GM21723 (cell line): ENCODE measurements around the gene CLASP2.
A peak's percentile ranks its signal among the peaks of the same experiment; 100 is the strongest.

Experiments used
- ATAC-seq: cut with Tn5 transposase; IDR thresholded peaks from one replicate; pipeline ENCODE4 v1.9.1; 2021; ENCODE audit warnings: mild to moderate bottlenecking, moderate library complexity; ENCODE audit not compliant: unreplicated experiment

Gene CLASP2

DNA sequence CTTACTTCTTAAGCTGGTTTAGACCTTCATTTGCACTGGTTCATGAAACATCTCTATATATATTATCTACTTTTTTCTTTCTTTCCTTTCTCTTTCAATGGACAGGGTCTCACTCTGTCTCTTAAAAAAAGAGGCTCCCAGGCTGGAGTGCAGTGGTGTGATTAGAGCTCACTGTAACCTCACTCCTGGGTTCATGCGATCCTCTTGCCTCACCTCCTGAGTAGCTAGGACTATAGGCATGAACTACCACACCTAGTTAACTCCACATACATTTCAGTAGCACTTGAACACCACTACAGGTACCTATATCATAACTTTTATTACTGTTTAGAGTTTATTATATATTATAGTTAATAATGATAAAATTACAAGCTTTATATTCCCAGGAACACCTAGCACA, 160.8 kb downstream of the CLASP2 start:
- no peak for ATAC-seq

DNA sequence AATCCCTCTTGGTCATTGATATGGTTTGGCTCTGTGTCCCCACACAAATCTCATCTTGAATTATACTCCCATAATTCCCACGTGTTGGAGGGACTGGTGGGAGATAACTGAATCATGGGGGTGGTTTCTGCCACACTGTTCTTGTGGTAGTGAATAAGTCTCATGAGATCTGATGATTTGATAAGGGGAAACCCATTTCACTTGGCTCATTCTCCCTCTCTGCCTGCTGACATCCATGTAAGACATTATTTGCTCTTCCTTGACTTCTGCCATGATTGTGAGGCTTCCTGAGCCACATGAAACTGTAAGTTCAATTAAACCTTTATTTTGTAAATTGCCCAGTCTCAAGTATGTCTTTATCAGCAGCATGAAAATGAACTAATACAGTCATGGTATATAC, 171.0 kb downstream of the CLASP2 start:
- no peak for ATAC-seq

- ATAC-seq, result no peak
Observed at GRCh38 chr3:33544126-33544525, 173.9 kb downstream of the CLASP2 start.

- no peak for ATAC-seq
Observed at GRCh38 chr3:33543601-33544000, 174.5 kb downstream of the CLASP2 start.

- ATAC-seq, result no peak
Observed at GRCh38 chr3:33541918-33542317, 176.1 kb downstream of the CLASP2 start.

DNA sequence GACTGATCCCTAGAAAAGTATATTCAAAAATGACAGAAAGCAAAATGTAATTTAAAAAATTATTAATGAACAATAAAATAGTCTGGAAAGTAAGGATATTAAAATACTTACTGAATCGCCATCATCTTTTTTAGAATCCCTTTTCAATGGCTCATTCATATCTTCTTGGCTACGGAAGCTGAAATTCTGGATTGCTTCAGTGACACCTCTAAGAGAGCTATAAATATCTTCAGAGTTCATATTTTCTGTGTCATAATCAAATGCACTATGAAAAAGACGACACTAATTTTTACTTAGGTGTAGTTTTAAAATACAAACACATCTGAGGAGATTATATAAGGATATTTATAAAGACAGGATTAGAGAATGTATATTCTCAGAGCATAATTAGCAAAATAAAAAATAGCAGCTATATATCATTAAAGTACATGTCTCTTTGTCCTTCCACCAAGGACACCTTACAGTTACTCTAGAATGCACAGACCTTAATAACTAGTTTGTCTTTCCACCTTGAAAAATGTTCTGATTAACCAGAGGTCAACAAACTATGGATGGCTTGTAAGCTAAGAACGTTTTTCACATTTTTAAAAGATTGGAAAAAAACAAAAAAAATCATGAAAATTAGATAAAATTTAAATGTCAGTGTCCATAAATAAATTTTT, 179.2 kb downstream of the CLASP2 start:
- no peak for ATAC-seq

DNA sequence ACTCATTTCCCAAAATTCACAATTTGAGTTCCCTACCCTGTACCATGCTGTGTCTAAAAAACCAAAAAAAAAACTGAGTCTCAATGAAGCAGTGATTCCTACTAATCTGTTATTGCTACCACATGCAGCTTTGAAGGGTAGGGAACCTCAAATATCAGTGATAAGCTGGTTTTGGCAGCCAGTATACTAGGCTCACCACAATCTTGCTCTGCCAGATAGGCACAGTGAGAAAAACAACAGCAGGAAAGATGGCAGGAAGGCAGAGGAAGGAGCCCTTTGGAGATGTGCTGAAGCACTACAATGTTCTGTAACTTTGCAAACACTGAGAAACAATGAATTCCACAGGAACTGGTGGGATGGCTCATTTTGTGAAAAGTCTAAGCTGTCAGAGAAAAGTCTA, 180.9 kb downstream of the CLASP2 start:
- ATAC-seq, result no peak

- no peak for ATAC-seq
Observed at GRCh38 chr3:33526787-33527186, 191.3 kb downstream of the CLASP2 start.

DNA sequence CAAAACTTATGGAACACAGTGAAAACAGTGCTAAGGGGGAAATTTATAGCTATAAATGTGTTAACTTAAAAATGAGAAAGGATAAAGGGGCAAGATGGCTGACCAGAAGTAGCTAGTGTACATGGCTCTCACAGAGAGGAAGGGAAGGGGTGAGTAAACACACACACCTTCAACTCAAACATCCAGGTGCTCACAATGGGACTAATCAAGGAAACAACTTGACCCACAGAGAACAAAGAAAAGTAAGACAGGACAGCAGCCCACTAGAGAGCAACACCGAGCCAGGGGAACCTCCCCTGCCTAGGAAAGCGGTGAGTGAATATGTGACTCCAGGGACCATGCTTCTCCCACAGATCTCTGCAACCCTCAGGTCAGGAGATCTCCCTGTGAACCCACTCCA, 192.8 kb downstream of the CLASP2 start:
- ATAC-seq, result no peak

- ATAC-seq, result no peak
Observed at GRCh38 chr3:33523093-33523667, 194.9 kb downstream of the CLASP2 start.

DNA sequence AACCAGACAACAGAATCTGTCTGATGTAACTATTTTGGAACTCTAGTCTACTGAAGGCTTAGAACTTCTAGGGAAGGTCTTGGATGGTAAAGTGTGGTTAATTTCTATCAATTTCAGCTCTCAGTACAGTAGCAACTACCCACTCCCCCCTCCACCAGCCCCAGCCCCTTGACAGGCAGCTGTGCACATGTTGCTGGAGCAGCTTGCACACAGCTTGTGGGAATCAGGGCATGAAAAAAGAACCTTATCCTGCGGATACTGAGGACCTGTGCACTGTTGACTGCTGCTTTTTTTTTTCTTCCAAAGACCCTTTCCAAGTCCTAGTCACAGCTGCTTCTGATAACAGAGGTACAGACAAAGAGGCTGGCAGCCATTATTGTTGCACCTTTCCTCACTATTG, 196.3 kb downstream of the CLASP2 start:
- no peak for ATAC-seq

DNA sequence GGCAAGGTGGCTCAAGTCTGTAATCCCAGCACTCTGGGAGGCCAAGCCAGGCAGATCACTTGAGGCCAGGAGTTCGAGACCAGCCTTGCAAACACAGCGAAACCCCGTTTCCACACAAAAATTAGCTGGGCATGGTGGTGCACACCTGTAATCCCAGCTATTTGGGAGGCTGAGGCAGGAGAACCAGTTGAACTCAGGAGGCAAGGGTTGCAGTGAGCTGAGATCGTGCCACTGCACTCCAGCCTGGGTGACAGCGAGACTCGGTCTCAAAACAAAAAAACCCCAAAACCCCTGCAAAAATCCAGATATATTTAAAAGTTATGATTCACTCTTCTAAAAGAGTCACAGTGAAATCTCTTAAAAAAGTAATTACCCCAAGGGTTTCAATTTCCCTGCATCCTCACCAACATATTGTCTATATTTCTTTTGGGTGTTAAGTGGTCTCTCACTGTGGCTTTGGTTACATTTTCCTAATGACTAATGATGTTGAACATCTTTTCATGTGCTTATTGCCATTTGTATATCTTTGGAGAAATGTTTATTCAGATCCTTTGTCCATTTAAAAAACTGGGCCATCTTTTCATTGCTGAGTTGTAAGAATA, 204.7 kb downstream of the CLASP2 start:
- ATAC-seq, result no peak

DNA sequence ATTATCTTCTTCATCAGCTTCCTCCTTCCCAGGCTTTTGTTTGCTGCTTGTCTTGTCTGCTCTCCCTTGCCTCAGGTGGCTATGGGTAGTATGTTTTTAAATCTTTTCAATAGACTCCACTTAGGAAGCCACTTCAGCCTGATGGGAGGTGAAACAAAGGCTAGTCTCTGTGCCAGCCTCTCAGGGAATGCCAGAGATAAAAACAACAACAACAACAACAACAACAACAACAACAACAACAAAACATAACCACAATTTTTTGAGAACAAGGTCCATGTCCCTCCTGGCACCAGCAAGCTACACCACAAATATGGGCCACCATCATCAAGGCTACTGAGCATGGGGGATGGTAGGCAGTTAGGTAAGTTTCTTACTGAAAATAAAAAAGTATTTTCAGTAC, 213.0 kb downstream of the CLASP2 start:
- no peak for ATAC-seq

- ATAC-seq, result no peak
Observed at GRCh38 chr3:33496449-33496848, 221.6 kb downstream of the CLASP2 start.

- ATAC-seq, result no peak
Observed at GRCh38 chr3:33491721-33492120, 226.3 kb downstream of the CLASP2 start.

- peak; percentile 48 for ATAC-seq
Observed at GRCh38 chr3:33490641-33491241, 227.3 kb downstream of the CLASP2 start.

- ATAC-seq, result no peak
Observed at GRCh38 chr3:33488683-33489082, 229.4 kb downstream of the CLASP2 start.

DNA sequence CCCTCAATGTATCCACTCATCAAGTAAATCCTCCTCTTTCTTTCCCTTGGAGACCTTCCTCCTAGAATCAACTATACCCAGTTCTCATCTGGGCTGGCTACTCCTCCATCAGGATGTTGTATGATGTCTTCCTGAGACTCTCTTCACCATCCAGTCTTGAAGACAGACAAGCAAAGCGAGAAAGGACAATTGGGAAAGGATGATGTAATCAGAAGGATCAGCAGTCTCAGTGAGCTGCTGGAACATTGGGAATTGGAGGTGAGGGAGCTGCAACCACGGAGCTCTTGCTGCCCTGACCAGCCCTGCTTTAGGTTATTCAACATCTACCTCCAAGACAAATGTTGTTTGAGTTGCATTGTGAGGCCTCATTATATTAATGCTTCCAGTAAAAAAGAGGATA, 229.8 kb downstream of the CLASP2 start:
- no peak for ATAC-seq

GRCh38 chr3:33482111-33482521, 235.9 kb downstream of the CLASP2 start:
- no peak for ATAC-seq

DNA sequence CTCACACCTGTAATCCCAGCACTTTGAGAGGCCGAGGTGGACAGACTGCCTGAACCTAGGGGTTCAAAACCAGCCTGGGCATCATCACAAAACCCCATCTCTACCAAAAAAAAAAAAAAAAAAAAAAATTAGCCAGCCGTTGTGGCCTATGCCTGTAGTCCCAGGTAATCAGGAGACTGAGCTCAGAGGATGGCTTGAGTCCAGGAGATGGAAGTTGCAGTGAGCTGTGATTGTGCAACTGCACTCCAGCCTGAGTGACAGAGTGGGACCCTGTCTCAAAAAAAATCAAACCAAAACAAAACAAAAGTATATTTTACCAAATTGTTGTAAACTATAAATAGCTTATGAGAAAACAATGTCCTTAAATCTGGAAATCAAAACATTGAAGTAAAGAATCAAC, 243.2 kb downstream of the CLASP2 start:
- no peak for ATAC-seq

- ATAC-seq, result no peak
Observed at GRCh38 chr3:33473813-33474212, 244.2 kb downstream of the CLASP2 start.

DNA sequence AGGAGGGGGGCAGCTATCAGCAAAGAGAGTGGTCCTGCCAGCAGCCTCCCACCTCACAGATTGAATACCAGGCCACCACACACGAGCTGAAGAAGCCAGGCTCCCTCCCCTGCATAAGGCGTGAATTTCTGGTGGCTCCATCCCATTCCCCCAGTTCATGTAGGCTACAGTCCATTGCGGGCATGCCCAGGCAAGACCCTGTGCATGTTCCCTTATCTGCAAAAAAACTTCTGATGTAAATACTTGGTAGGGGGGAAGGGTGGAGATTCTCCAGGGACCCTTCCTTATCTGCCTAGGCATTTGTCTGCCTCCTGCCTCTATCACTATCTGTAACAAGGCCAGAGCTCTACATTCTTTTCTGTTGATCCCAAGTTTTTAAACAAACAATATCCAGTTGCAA, 250.3 kb downstream of the CLASP2 start:
- ATAC-seq, result no peak
